ENCODE measurements around the gene GPBP1. TPM values are rescaled to one million over a fixed set of nuclear protein-coding genes. Genes with fewer than 3 reads are reported as not detected.

GPBP1 gene
- polyA plus RNA-seq, 3 donors, result 23.2 to 43.7 (median 30.9) TPM

GRCh38 chr5:57175551-57176309, 1.9 kb downstream of the GPBP1 start:
- peak overlapping the region; percentile 89 to 96 for H3K4me3 Mint-ChIP-seq
- peak overlapping the region in 1 of 2 donors; percentile 98 for H3K27ac ChIP-seq (ENCODE audit: low read depth in 1 of 2, low read length in 2 of 2)
- no peaks in the 10 kb centered on the region for H3K9me3 ChIP-seq (replicated peaks in 1 of 2; ENCODE audit: control insufficient read depth in 1 of 2, insufficient read depth in 1 of 2, low read length in 2 of 2)
- peaks cover 50% of the 10 kb centered on the region for H4K20me1 ChIP-seq (ENCODE audit: insufficient read depth, low read length)
- peaks cover 68% of the 10 kb centered on the region for H3K79me2 ChIP-seq (ENCODE audit: insufficient read depth, low read length)
- peak overlapping the region; percentile 97 for H3K9ac ChIP-seq (ENCODE audit: insufficient read depth, low read length, poor library complexity, severe bottlenecking)
- TF ChIP-seq CTCF (IDR thresholded peaks at IDR 0.05), result no peak
- H3K9me3 Mint-ChIP-seq, result peaks cover 0 to 4% (median 0%) of the 10 kb centered on the region in 7 donors
- no peak overlapping the region for H2AFZ ChIP-seq (ENCODE audit: insufficient read depth, low read depth, low read length, poor library complexity, severe bottlenecking)
- peaks cover 61% of the 10 kb centered on the region for H3K4me1 Mint-ChIP-seq
- peak overlapping the region; percentile 90 for H3K4me2 ChIP-seq (replicated peaks; ENCODE audit: extremely low read depth, low read length, poor library complexity, severe bottlenecking)
- peaks cover 0 to 2% (median 0%) of the 10 kb centered on the region in 3 donors for H3K27me3 Mint-ChIP-seq (ENCODE audit: low read depth in 3 of 3)
- no peaks in the 10 kb centered on the region for H3K27me3 ChIP-seq (ENCODE audit: control insufficient read depth in 2 of 2, insufficient read depth in 2 of 2, low read length in 2 of 2)
- peak overlapping the region; percentile 70 to 100 (median 99) for H3K27ac Mint-ChIP-seq
- intact Hi-C loops (cut with micrococcal nuclease), result loop anchor here in 1 of 2 donors (10.0 kb wide), 2 partner anchors 761 to 1181 kb away; partner anchors contain the start of gene IL6ST
- WGBS (ENCODE audit: insufficient coverage), result 4% methylated on average over 3 of the region's 11 CpGs
- peaks cover 68 to 77% of the 10 kb centered on the region in 2 donors for H3K4me1 ChIP-seq (ENCODE audit: control insufficient read depth in 1 of 2, insufficient read depth in 2 of 2, low read length in 2 of 2)
- peak in 1 of 3 donors; percentile 11 for DNase-seq
- peaks cover 18 to 26% of the 10 kb centered on the region in 2 donors for H3K36me3 Mint-ChIP-seq
- H3K36me3 ChIP-seq (replicated peaks in 1 of 2; ENCODE audit: control insufficient read depth in 1 of 2, insufficient read depth in 2 of 2, low read length in 2 of 2), result peaks cover 0 to 7% of the 10 kb centered on the region in 2 donors
- peak overlapping the region; percentile 69 to 99 (median 93) for H3K4me3 ChIP-seq (replicated peaks in 1 of 3; ENCODE audit: low read depth in 2 of 3, low read length in 3 of 3)

- peak in 1 of 3 donors; percentile 17 for DNase-seq
- H3K27ac Mint-ChIP-seq, result peak overlapping the region; percentile 70 to 100 (median 99)
Observed at GRCh38 chr5:57176350-57176857, 2.5 kb downstream of the GPBP1 start.

More at GRCh38 chr5:57176350-57176857, 2.5 kb downstream of the GPBP1 start:
- no peak for TF ChIP-seq CTCF (IDR thresholded peaks at IDR 0.05)
- peaks cover 56% of the 10 kb centered on the region for H4K20me1 ChIP-seq (ENCODE audit: insufficient read depth, low read length)
- H3K9ac ChIP-seq (ENCODE audit: insufficient read depth, low read length, poor library complexity, severe bottlenecking), result peak overlapping the region; percentile 97
- H3K79me2 ChIP-seq (ENCODE audit: insufficient read depth, low read length), result peaks cover 75% of the 10 kb centered on the region
- peaks cover 0 to 4% (median 0%) of the 10 kb centered on the region in 3 donors for H3K27me3 Mint-ChIP-seq (ENCODE audit: low read depth in 3 of 3)
- H3K36me3 ChIP-seq (replicated peaks in 1 of 2; ENCODE audit: control insufficient read depth in 1 of 2, insufficient read depth in 2 of 2, low read length in 2 of 2), result peaks cover 0 to 7% of the 10 kb centered on the region in 2 donors
- WGBS (ENCODE audit: insufficient coverage), result 0% methylated on average over 1 of the region's 7 CpGs
- H3K4me2 ChIP-seq (replicated peaks; ENCODE audit: extremely low read depth, low read length, poor library complexity, severe bottlenecking), result peak overlapping the region; percentile 90
- H3K27ac ChIP-seq (ENCODE audit: low read depth in 1 of 2, low read length in 2 of 2), result peak overlapping the region in 1 of 2 donors; percentile 98
- H3K4me1 Mint-ChIP-seq, result peaks cover 68% of the 10 kb centered on the region
- peak overlapping the region; percentile 69 to 99 (median 93) for H3K4me3 ChIP-seq (replicated peaks in 1 of 3; ENCODE audit: low read depth in 2 of 3, low read length in 3 of 3)
- peaks cover 0 to 4% (median 0%) of the 10 kb centered on the region in 7 donors for H3K9me3 Mint-ChIP-seq
- peak overlapping the region; percentile 89 to 96 for H3K4me3 Mint-ChIP-seq
- H3K9me3 ChIP-seq (replicated peaks in 1 of 2; ENCODE audit: control insufficient read depth in 1 of 2, insufficient read depth in 1 of 2, low read length in 2 of 2), result no peaks in the 10 kb centered on the region
- H3K36me3 Mint-ChIP-seq, result peaks cover 18 to 32% of the 10 kb centered on the region in 2 donors
- no peaks in the 10 kb centered on the region for H3K27me3 ChIP-seq (ENCODE audit: control insufficient read depth in 2 of 2, insufficient read depth in 2 of 2, low read length in 2 of 2)
- H2AFZ ChIP-seq (ENCODE audit: insufficient read depth, low read depth, low read length, poor library complexity, severe bottlenecking), result no peak overlapping the region
- intact Hi-C loops (cut with micrococcal nuclease), result loop anchor here in 1 of 2 donors (10.0 kb wide), 2 partner anchors 762 to 1182 kb away; partner anchors contain the start of gene IL6ST
- H3K4me1 ChIP-seq (ENCODE audit: control insufficient read depth in 1 of 2, insufficient read depth in 2 of 2, low read length in 2 of 2), result peaks cover 72 to 84% of the 10 kb centered on the region in 2 donors

Data from CD14-positive monocyte (primary cell).